LNCAP (cell line): ENCODE results near the gene ENO4.

Source experiments
- TF ChIP-seq, protein P1 (sequence below): fragments of 450-650 bp; IDR thresholded peaks from 2 replicates; pipeline ENCODE4 v1.5.1; 2017; ENCODE audit warnings: mild to moderate bottlenecking

The ENO4 gene

DNA sequence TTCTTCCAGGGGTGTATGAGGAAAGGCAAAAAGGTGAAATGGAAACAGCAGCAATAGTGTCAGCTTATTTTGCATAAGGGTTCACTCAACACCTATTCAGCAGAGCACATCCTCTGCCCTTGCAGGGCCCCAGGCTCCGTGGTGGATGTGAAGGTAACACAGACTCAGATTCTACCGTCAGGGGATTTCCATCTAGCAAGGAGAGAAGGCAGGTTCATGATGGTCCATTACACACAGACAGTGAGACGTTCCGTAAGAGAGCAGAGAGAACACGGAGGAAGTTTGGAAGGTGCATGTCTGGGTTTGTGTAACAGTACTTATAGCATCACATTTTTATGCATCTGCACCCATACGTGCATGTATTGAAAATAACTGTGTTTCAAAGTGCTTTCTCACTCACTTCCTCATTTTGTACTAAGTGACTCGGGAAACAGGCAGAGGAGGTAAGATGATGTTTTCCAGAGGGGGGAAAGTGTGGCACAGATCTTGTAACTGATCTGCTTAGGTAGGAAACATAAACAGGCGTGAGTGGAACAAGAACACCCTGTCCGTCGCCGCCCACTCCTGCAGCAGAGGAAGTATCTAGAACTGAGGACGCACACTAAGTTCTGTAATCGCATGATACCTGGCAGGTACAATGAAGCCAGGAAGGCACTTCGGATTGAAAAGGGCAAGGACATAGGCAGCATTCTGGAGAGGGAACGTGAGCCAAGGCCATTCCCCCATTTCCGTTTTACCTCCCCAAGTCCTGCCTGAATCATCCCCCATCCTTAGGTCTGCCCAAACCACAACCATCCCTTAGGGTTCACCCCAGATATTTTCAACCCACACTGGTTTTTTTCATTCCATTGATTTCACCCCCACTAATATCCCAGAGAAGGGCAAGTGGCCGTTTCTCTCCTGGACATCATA is 1.0 kb upstream of the ENO4 start:
- TF ChIP-seq, protein P1, sequence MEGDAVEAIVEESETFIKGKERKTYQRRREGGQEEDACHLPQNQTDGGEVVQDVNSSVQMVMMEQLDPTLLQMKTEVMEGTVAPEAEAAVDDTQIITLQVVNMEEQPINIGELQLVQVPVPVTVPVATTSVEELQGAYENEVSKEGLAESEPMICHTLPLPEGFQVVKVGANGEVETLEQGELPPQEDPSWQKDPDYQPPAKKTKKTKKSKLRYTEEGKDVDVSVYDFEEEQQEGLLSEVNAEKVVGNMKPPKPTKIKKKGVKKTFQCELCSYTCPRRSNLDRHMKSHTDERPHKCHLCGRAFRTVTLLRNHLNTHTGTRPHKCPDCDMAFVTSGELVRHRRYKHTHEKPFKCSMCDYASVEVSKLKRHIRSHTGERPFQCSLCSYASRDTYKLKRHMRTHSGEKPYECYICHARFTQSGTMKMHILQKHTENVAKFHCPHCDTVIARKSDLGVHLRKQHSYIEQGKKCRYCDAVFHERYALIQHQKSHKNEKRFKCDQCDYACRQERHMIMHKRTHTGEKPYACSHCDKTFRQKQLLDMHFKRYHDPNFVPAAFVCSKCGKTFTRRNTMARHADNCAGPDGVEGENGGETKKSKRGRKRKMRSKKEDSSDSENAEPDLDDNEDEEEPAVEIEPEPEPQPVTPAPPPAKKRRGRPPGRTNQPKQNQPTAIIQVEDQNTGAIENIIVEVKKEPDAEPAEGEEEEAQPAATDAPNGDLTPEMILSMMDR: no peak

DNA sequence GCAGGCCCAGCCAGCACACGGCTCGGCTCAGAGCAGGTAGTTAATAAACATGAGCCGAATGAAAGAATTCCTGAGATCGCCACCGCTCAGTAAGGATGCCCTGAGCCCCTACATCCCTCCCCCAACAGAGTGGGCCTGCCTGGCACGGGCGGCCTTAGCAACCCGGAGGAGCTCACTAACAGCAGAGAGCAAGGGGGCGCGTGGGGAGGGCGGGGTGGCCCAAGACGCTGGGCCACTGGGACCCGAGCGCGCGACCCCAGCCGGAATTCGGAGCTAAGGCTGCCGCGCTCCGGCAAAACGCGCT is 403 bp upstream of the ENO4 start:
- TF ChIP-seq, protein P1: no peak

DNA sequence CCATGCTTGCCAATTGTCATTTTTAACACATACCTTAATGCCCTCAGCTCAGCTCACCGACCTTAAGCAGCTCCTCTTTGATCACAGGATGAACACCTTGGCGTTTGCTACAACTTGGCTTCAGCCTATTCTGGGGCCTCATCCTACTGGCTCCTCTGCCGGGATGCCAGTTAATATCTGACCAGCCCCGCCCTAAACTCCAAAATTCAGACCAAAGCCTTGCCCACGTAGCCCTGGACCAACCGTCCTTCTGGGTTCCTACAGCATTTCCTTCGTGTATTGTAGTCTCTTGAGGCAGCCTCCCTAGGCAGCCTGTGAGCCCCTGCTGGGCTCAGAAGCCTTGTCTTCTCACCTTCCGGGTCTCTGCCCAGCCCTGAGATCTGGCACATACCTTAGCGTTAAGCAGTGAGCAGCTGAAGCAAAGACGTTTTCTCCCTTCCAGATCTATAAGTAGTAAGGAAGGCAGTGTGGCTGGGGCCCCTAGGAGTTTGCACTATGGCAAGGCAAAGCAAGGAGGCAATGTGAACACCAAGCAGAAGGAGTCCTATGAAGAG is 836 bp downstream of the ENO4 start:
- TF ChIP-seq, protein P1: no peak

DNA sequence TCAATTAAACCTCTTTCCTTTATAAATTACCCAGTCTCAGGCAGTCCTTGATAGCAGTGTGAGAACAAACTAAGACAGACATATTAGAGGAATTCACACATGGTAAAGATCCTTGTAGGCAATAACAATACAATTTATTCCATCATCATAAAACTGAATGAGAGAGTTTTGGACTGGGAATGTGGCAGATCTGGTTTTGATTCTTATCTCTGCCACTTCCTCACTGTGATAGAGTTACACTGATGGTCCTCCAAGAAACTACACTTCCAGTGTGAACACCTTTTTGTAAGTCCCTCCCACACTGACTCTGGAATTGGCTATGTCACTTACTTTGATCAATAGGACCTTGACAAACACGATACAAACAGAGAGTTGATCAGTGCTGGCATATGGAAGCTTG is 2.9 kb downstream of the ENO4 start:
- TF ChIP-seq, protein P1: no peak

DNA sequence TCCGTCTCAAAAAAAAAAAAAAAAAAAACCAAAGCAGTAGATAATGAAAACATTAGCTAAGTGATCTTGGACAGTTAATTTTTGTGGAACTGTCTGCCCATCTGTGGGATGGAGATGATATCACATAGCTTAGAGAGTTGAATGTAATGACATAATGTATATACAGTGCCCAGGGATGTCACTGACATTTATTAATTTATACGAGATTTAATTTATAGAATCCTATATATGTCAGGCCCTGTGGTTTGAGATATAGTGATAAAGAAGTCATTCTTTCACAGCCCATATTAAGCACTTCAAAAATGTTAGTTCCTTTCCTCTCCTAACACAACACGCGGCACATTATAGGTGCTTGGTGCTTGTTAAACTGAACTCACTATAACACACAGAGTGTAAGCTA is 4.0 kb downstream of the ENO4 start:
- TF ChIP-seq, protein P1: no peak

DNA sequence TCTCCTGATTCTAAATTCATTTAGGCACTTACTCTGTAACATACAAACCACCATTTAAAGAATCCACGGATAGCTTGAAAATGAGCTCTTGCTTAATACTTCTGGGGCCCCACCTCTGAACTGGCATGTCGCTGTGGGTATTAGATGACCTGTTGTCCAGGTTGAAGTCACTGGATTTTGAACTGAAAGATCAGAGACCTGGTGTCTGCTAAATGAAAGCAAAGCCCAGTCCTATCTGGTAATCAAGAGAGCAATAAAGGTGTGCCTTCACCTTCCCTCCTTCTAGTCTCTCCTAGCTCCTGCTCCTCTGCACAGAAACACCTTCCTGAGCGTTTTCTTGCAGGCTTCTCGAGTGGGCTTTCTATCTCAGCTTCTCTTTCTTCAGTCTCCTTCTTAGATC is 4.4 kb downstream of the ENO4 start:
- TF ChIP-seq, protein P1: no peak

DNA sequence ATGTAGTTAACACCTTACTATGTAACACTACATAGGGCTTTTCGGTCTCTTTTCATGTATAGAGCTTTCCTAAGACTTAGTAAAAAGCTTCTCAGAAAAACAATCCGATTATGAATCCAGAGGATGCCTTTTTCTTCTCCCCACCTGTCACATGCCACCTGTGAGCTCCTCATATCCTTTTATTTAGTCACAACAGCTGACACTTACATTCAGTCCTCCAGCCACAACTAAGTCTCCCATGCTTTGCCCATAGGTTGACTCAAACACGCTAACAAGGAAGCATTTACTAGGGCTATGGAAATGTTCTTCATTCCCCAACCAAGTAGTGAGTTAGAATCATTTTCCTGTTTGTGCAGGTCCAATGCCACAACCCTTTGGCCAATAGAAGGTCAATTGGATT is 7.9 kb downstream of the ENO4 start:
- TF ChIP-seq, protein P1: no peak
